Stimulated activated CD4-positive, alpha-beta T cell treated with anti-CD3 and anti-CD28 coated beads, Interleukin-4, amount 100 ng/mL, for 48 hours (primary cell): ENCODE data around the gene ADAMTS14.
"Not testable (repeated sequence)": the region's sequence is repeated elsewhere in the genome, so short reads cannot be mapped to it uniquely, and the experiment has no call there.

Experiments used
- DNase-seq, 2 donors: peaks; one replicate each; pipeline ENCODE4 v3.0.0-alpha.2; 2020; ENCODE audit warnings: low read depth in 2 of 2

ADAMTS14 gene

DNA sequence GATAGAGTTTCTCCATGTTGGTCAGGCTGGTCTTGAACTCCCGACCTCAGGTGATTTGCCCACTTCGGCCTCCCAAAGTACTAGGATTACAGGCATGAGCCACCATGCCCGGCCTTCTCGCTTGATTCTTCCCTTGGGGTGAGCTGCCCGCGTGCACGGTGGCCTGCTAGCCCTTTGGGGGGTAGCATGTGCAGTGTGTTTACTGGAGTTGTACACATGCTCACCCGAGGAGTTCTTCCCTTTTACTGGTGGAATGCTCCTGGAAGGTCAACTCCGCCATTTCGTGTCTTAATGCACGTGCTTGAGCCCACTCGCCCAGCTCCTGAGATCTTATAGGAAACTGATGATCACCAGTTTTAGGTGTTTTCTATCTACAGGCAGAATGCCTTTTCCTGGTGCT lies 17.0 kb upstream of the ADAMTS14 start:
- DNase-seq = no peak

DNA sequence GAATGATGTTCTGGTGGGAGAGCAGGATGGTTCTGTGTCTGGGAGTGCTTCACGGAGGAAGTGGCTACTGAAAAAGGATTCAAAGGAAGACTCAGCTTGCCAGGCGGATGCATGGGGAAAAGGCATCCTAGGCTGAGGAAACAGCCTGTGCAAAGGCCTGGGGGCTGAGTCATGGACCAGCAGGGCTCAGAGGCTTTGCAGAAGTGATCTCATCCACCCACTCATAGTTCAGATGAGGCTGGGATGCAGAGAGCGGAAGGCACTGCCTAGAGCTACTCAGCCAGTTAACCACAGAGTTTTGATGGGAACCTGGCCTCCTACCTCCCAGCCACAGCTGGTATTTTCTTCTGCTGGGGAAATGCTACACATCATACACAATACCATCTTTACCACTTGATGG lies 15.8 kb upstream of the ADAMTS14 start:
- DNase-seq = peak; percentile 47 to 67

DNA sequence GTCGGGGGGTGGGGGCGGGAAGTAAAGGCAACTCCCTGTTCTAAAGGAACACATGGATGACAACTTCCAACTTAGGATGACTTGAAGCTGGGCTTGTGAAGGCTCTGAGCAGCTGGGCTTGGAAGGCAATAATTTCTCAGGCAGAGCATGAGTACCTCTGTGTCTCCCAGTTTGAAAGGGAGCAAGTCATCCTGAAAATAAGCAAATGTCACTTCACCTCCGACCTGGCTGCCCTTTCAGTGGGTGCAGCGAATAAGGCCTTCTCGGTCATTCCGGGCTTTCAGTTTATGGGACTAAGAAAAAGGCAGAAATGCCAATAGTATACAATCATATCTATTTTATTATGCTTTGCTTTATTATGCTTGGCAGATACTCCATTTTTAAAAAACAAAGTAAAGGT lies 15.3 kb upstream of the ADAMTS14 start:
- DNase-seq = no peak

DNA sequence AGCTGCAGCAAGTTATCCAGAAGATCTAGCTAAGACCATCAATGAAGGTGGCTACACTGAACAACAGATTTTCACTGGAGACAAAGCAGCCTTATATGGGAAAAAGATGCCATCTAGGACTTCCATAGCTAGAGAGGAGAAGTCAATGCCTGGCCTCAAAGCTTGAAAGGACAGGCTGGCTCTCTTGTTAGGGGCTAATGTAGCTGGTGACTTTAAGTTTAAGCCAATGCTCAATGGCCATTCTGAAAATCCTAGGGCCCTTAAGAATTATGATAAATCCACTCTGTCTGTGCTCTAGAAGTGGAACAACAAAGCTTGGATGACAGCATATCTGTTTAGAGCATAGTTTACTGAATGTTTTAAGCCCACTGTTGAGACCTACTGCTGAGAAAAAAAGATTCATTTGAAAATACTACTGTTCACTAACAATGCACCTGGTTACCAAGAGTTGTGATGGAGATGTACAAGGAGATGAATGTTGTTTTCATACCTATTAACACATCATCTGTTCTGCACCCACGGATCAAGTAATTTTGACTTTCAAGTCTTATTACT lies 13.6 kb upstream of the ADAMTS14 start:
- DNase-seq = no peak

DNA sequence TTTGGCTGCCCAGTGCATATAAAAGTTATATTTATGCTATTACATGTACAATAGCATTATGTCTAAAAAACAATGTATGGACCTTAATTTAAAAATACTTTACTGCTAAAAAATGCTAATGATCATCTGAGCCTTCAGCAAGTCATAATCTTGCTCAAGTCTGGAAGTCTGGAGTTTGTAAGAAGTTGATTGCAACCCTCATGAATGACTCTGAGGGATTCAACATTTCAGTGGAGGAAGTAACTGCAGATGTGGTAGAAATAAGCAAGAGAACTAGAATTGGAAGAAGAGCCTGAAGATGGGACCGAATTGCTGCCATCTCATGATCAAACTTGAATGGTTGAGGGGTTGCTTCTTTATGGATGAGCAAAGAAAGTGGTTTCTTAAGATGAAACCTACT lies 13.0 kb upstream of the ADAMTS14 start:
- DNase-seq = no peak

DNA sequence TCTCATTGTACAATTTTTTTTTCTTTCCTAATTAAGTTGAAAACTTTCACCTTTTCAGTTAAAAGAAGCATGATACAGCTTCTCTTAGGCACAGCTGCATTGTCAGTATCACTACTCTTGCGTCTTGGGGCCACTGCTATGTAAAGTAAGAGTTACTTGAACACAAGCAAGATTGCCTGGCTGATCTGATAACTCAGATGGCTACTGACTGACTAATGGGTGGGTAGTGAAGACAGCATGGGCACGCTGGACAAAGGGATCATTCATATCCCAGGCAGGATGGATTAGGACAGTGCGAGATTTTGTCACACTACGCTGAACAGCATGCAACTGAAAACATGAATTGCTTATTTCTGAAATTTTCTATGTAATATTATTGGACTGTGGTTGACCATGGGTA lies 11.6 kb upstream of the ADAMTS14 start:
- no peak for DNase-seq

DNA sequence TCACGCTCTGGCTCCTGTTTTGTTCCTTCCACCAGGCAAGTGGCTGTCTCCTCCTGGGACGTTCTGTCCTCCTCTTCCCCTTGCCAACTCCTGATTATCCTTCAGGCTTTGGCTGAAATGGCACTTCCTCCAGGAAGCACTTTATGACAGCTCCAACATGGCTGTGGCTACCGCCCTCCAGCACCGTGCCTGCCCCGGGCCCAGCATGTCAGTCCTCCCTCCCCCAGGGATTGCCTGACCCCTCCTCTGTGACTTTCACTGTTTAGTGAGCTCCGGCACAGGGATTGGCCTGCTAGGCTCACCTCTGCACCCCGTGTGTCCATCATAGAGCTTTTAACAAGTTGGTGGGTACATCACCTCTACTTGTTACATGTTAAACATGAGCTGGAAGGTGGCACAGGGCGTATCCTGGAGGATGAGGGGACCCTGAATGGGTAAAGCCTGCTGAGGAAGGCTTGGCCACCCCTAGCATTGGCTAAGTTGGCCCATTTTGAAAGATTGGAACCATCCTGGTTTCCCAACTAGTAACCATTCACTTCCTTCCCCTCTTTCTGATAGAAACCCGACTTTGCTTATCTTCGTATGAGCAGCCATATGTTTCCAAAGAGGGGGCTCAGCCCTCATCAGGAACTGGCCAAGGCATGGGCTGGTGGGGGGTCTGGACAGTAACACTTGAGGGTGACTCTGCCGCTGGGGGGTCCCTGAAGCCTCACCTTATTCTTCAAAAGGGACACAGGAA lies 10.5 kb upstream of the ADAMTS14 start:
- no peak for DNase-seq

DNA sequence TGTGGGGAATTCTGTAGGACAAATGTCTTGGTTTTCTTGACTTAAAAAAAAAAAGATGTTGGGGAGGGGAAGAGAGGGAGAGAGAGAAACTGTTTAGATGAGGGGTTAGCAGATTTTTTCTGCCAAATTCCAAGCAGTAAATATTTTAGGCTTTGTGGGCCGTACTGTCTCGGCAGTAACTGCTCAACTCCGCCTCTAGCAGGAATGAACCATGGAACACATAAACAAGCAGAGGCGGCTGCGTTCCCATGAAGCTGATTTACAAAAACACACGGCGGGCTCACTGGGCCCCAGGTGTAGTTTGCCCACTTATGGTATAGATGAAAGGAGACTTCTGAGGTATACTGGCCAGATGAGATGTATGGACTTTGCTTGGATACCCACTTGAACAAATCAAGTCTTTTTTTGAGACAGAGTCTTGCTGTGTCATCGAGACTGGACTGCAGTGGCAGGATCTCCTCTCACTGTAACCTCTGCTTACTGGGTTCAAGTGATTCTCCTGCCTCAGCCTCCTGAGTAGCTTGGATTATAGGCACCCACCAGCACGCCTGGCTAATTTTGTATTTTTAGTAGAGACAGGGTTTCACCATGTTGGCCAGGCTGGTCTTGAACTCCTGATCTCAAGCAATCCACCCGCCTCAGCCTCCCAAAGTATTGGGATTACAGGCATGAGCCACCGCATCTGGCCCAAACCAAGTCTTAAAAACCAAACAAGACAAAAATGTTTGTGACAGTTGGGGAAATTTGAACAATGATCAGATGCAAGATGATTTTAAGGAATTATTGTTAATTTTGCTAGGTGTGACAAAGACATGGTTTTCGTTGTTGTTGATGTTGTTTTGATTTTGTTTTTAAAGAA lies 9.7 kb upstream of the ADAMTS14 start:
- no peak for DNase-seq

DNA sequence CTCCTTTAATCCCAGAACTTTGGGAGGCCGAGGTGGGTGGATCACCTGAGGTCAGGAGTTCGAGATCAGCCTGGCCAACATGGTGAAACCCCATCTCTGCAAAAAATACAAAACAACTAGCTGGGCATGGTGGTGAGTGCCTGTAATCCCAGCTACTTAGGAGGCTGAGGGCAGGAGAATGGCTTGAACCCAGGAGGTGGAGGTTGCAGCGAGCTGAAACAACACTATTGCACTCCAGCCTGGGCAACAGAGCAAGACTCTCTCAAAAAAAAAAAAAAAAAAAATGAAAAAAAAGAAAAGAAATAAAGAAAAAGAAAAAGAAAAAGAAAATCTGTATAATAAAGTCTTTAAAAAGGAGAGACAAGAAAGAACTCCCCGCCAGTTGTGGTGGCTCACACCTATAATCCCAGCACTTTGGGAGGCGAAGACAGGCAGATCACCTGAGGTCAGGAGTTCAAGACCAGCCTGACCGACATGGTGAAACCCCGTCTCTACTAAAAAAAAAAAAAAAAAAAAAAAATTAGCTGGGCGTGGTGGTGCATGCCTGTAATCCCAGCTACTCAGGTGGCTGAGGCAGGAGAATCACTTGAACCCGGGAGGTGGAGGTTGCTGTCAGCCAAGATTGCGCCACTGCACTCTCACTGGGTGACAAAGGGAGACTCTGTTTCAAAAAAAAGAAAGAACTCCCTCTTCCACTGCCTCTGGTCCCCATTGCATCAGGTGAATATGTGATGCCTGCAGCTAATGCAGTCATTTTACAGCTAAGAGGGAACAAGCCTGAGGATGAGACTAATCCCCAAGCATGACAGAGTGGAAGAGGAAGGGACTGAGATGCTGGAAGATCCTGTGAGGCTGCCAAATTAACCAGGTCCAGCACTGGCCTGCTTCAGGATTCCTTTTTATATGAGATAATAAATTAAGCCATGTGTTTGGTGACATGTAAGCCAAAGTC lies 8.6 kb upstream of the ADAMTS14 start:
- DNase-seq = not testable (repeated sequence)

DNA sequence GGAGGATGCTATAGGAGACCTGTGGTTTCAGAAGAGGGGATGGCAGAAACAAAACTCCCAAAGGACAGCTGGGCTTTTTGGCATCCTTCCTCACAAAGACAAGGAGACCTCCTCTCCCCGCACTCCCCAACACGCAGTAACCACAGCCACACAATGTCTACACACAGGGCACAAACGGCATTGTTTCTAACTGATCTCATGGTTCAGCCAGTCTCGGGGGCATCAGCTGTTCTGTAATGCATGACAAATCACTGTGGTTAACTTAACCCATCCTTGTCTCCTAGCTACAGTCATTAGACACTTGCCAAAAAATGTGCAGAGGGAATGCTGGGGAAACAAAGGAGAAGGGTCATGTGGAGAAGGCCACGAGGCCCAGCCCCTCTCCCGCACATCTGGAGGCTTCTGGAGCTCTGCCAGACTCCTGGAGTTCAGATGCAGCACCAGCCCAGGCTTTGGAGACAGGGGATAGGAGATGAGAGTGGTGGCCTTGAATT lies 7.6 kb upstream of the ADAMTS14 start:
- DNase-seq = no peak

DNA sequence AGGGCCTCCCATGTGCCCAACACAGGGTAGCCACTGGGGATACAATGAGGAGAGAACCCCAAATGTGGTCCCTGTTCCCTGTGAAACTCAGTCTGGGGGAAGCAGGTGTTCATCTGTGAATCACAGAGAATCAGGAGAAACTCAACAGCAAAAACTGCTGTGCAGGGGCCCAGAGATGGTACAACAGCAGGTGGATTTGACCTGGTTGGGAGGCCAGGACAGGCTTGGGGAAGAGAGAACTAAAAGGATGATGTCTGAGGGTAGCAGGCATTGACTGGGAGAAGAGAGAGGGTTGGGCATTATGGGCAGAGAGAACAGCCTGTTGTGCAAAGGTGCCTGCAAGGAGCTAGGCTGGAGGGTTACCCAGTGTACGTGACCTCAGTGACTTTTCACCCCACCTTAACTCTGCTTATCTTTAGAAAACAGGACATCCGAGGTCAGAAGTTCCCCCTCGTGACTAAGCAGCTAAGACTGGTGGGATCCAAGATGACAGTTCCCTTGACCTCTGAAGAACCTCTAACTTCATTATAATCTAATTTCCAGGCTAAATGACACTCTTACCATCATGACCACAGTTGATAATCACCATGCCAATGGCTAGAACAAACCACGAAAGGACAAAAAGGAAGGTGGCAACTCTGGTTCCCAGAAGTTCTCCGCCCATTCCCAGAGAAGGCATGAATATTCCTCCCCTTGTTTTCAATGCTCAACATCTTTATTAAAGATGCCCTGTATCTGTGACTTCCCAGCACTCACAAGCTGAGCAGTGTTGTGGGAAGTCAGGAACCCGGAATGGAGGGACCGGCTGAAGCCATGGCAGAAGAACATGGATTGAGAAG lies 5.1 kb upstream of the ADAMTS14 start:
- no peak for DNase-seq

DNA sequence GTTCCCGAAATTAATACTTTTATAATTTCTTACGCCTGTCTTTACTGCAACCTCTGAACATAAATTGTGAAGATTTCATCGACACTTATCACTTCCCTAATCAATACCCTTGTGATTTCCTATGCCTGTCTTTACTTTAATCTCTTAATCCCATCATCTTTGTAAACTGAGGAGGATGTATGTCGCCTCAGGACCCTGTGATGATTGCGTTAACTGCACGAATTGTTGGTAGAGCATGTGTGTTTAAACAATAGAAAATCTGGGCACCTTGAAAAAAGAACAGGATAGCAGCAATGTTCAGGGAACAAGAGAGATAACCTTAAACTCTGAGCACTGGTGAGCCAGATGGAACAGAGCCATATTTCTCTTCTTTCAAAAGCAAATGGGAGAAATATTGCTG lies 4.5 kb upstream of the ADAMTS14 start:
- not testable (repeated sequence) for DNase-seq

DNA sequence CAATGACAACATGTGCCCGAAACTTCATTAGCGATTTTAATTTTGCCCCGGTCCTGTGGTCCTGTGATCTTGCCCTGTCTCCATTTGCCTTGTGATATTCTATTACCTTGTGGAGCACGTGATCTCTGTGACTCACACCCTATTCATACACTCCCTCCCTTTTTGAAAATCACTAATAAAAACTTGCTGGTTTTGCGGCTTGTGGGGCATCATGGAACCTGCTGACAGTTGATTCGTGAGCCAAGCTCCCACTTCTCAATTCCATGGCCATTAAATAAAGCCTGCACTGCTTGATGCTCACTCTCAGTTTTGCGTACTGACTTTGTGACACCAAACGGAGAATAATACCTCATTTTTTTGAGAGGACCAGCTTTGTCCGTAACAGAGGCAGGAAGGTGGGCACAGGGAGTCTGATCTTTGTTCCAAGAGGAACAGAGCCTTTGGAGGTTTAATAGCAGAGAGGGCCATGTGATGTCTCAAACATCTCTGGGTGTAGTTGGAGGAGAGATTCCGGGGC lies 3.8 kb upstream of the ADAMTS14 start:
- DNase-seq = no peak

DNA sequence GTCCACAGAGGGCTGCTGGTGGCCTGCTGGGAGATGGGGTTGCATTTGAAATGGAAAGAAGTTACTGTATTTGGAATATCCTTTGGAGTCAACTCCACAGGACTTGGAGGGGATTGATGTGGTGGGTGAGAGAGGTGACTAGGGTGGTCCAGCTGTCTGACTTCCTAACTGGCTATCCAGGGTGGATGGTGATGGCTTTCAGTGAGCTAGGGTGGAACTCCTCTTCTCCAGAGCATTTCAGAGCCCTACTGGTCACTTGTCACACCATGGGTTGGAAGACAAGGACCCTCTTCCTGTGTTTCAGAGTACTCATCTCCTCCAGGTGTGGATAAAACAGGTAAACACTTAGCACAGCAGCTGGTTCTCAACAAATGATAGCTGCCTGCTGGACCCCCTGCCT lies 3.3 kb upstream of the ADAMTS14 start:
- DNase-seq = no peak

DNA sequence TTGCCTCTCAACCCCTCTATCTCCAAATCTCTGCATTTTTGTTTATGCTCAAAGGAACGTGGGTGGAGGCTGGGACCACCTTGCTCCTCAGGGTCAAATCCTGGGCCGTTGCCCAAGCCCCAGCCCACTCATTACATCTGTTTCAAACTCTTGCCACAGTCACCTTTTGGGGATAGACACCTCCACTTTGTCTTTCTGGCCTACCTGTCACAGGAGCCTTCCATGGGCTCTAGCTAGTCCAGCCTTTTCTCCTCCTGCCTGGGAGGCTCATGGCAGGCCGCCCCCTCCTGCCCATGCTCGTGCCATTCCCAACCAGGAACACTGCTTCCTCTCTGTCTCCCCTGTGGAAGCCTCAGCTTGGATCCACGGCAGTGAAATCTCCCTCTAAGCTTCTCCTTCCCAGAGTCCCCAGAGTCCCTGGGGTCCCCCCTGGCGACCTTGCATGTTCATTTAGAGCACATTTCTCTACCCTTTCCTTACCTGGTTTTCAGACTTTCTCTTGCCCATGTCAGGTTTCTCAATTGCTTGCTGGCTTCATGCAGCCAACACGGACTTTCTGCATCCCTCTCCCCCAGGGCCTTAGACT lies 2.5 kb upstream of the ADAMTS14 start:
- DNase-seq = no peak

DNA sequence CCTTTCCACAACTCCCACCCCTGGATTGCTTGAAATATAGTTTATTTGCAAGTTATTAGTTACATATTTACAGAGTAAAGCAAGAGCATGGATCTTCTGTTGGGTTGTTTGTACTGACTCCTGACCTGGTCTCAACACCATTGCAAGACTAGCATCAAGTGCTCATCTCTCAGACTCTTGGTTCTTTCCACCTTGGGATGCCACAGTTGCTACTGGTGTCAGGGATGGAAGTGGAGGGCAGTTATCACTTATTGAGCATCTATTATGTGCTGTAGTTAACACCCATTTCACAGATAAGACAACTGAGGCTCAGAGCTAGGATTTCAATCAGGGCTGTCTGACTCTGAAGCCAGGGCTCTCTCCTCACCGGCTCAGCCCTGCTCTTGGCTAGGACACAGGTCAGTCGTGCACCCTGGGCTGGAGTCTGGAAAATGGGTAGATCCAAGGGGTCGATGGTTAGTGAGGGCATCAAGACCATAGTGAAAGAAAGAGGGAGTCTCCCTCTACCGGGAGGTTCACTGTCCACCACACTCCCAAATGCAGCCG lies 614 bp upstream of the ADAMTS14 start:
- DNase-seq = no peak

DNA sequence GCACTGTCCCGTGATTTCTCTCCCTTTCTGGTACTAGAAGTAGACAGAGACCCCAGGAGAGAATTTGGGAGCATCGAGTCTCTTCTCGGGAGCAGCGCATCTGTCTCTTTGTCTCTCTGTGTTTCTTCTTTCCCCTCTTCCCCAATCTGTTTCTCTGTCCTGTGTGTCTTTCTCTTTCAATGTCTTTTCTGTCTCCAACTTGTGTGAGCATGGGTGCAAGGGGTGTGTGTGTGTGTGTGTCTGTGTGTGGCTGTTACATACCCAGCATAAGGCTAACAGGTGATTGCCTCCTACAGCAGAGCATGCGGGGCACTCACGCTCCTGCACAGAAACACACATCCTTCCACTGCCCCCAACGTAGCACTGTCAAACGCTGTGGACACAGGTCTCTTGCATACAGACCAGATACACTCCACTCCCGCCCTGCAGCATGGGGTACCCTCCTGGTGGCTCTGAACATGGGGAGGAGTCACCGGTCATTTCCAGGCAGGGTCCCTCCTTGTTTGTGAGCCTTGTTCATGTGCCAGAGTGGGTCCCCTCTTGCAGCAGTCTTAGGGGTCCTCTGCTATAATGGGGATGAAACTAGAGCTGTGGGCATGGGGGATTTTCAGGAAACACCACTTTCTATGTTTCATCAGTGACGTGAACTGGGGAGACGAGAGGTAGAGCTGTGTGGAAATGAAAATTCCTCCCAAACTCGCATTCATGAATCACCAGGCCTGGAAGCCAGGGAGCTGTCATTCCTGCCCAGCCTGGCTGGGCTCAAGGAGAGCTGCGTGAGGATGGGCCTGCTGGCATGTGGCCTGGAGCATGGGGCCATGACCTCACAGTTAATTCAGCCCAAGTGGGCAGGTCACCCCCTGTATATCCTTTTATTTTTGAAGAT lies 980 bp downstream of the ADAMTS14 start:
- no peak for DNase-seq

DNA sequence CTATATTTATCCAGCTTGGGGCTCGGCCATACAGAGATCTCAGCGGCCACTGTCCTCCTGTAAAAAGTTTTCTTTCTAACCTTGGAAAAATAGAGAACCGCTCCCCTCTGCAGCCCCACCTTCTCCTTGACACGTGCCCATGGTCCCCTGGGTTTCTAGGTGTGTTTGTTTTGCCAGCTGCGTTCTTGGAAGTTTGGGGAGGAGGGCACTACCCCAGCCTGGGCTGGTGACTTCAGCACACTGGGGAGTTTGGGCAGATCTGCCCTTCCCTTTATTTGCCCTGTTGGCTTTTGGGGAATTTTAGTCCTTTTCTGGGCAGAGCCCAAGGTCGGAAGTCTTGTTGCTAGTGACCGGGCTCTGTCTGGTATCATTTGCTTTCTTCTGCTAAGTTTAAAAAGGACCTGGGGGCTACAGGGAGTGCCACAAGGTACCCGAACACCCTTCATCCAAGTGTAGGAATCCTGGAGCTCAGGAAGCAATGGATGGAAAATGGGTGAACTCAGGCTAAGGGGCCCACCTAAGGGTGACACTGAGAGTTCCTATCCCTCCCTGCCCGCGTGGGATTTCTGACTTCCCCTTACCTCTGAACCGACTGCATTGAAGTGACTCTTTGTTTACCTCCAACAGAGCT lies 1.7 kb downstream of the ADAMTS14 start:
- no peak for DNase-seq
